CD4-positive, CD25-positive, alpha-beta regulatory T cell (primary cell): ENCODE measurements around the gene STAP2. TPM values are rescaled to one million over a fixed set of nuclear protein-coding genes. Genes with fewer than 3 reads are reported as not detected.
A peak's percentile ranks its signal among the peaks of the same experiment; 100 is the strongest.
"Not testable (repeated sequence)": the region's sequence is repeated elsewhere in the genome, so short reads cannot be mapped to it uniquely, and the experiment has no call there.

Source experiments
- ATAC-seq, 2 donors: fragments of 150-1000 bp; cut with Tn5 transposase; one replicate each; pipeline ENCODE4 v1.10.0; 2021; ENCODE audit warnings: low read depth in 2 of 2, moderate number of reproducible peaks in 2 of 2, moderate library complexity in 1 of 2
- DNase-seq, 3 donors: peaks; one replicate each; pipeline versions ENCODE4 v3.0.0 to v3.0.0-alpha.2; 2012 to 2022; ENCODE audit warnings: mixed read lengths in 1 of 3
- H3K27ac ChIP-seq: one replicate; pipeline ENCODE4 v1.7.0; 2013; ENCODE audit warnings: mild to moderate bottlenecking, low read length; ENCODE audit not compliant: insufficient read depth, poor library complexity, severe bottlenecking
- H3K27me3 ChIP-seq: one replicate; pipeline ENCODE4 v1.7.0; 2013; ENCODE audit warnings: low read length; ENCODE audit not compliant: control insufficient read depth, insufficient read depth
- H3K36me3 ChIP-seq: one replicate; pipeline ENCODE4 v1.7.0; 2013; ENCODE audit warnings: mild to moderate bottlenecking, low read length, moderate library complexity; ENCODE audit not compliant: control insufficient read depth, insufficient read depth
- H3K4me1 ChIP-seq: 2 replicates; pipeline ENCODE4 v1.7.0; 2013; ENCODE audit warnings: mild to moderate bottlenecking, low read length; ENCODE audit not compliant: insufficient read depth, control insufficient read depth, poor library complexity, severe bottlenecking
- H3K4me3 ChIP-seq: one replicate; pipeline ENCODE4 v1.7.0; 2013; ENCODE audit warnings: low read depth, mild to moderate bottlenecking, low read length, moderate library complexity
- H3K9me3 ChIP-seq, 2 experiments: 1 replicate in 1 of 2; 2 replicates in 1 of 2; pipeline ENCODE4 v1.7.0; 2013; ENCODE audit warnings: low read length in 2 of 2, mild to moderate bottlenecking in 1 of 2, moderate library complexity in 1 of 2; ENCODE audit not compliant: control insufficient read depth in 2 of 2
- H3K27ac Mint-ChIP-seq, 3 donors: one replicate each; pipeline ENCODE4 v1.8.0; 2020 to 2022; ENCODE audit warnings: mild to moderate bottlenecking in 3 of 3, mixed read lengths in 3 of 3, moderate library complexity in 2 of 3
- H3K27me3 Mint-ChIP-seq: one replicate; pipeline ENCODE4 v1.8.0; 2022; ENCODE audit warnings: mild to moderate bottlenecking, mixed read lengths
- H3K36me3 Mint-ChIP-seq: one replicate; pipeline ENCODE4 v1.8.0; 2020; ENCODE audit warnings: mixed read lengths
- H3K4me1 Mint-ChIP-seq, 4 donors: one replicate each; pipeline ENCODE4 v1.8.0; 2020 to 2022; ENCODE audit warnings: mixed read lengths in 4 of 4, mild to moderate bottlenecking in 1 of 4
- H3K4me3 Mint-ChIP-seq, 4 donors: one replicate each; pipeline ENCODE4 v1.8.0; 2020 to 2022; ENCODE audit warnings: mild to moderate bottlenecking in 4 of 4, mixed read lengths in 4 of 4, moderate library complexity in 3 of 4
- H3K9me3 Mint-ChIP-seq, 7 donors: one replicate each; pipeline ENCODE4 v1.8.0; 2020 to 2022; ENCODE audit warnings: mixed read lengths in 7 of 7, mild to moderate bottlenecking in 3 of 7, moderate library complexity in 2 of 7
- polyA plus RNA-seq, 4 donors: library from polyadenylated mRNA; unstranded; fragments of 300-500 nt; fragmentation: Illumina TruSeq; gene quantifications; one replicate each; pipeline ENCODE4 v1.2.3, GENCODE V29; 2021
- total RNA-seq: library from RNA; stranded (reverse); gene quantifications from one replicate; pipeline ENCODE4 v1.2.3, GENCODE V29; 2022

Gene STAP2
- total and polyA plus RNA-seq, 5 donors from 2014 or later, result 1.6 to 3.0 (median 2.2) TPM

GRCh38 chr19:4350111-4350510, 11.5 kb upstream of the STAP2 start:
- Mint-ChIP-seq H3K27ac (peak overlapping the region in 1 of 3 donors; percentile 71), H3K27me3 (no peaks in the 10 kb centered on the region), H3K36me3 (peaks cover 9% of the 10 kb centered on the region), H3K4me3 (no peak overlapping the region), H3K4me1 (peaks cover 0 to 12% (median 8%) of the 10 kb centered on the region in 4 donors), H3K9me3 (no peaks in the 10 kb centered on the region)
- H3K4me1 ChIP-seq, result peaks cover 5% of the 10 kb centered on the region
- DNase-seq, result no peak
- H3K4me3 ChIP-seq, result no peak overlapping the region
- H3K9me3 ChIP-seq, result no peaks in the 10 kb centered on the region
- H3K27ac ChIP-seq, result no peak overlapping the region
- H3K27me3 ChIP-seq, result no peaks in the 10 kb centered on the region
- peak in 1 of 2 donors; percentile 9 for ATAC-seq
- H3K36me3 ChIP-seq, result no peaks in the 10 kb centered on the region

- H3K27me3 Mint-ChIP-seq, H3K36me3 ChIP-seq, ATAC-seq, H3K27me3 ChIP-seq, H3K9me3 Mint-ChIP-seq, H3K9me3 ChIP-seq, DNase-seq, H3K4me1 ChIP-seq, H3K4me3 Mint-ChIP-seq, H3K27ac ChIP-seq, H3K4me3 ChIP-seq, H3K27ac Mint-ChIP-seq, H3K36me3 Mint-ChIP-seq: not testable (repeated sequence)
- peaks cover 0 to 14% (median 8%) of the 10 kb centered on the region in 4 donors for H3K4me1 Mint-ChIP-seq
Measured at GRCh38 chr19:4349225-4349624, 10.6 kb upstream of the STAP2 start.

GRCh38 chr19:4347521-4347920, 8.9 kb upstream of the STAP2 start:
- DNase-seq (no peak), ATAC-seq (no peak)
- H3K4me3 ChIP-seq, result no peak overlapping the region
- no peak overlapping the region for H3K27ac Mint-ChIP-seq
- H3K27me3 Mint-ChIP-seq, result peaks cover 5% of the 10 kb centered on the region
- no peaks in the 10 kb centered on the region for H3K36me3 ChIP-seq
- H3K9me3 Mint-ChIP-seq, result no peaks in the 10 kb centered on the region
- no peaks in the 10 kb centered on the region for H3K27me3 ChIP-seq
- peaks cover 12% of the 10 kb centered on the region for H3K4me1 ChIP-seq
- H3K4me1 Mint-ChIP-seq, result peaks cover 0 to 27% (median 11%) of the 10 kb centered on the region in 4 donors
- peak overlapping the region in 1 of 4 donors; percentile 5 for H3K4me3 Mint-ChIP-seq
- peaks cover 9% of the 10 kb centered on the region for H3K36me3 Mint-ChIP-seq
- no peak overlapping the region for H3K27ac ChIP-seq
- H3K9me3 ChIP-seq, result no peaks in the 10 kb centered on the region

- DNase-seq (no peak), ATAC-seq (no peak)
- no peak overlapping the region for H3K4me3 ChIP-seq
- H3K9me3 ChIP-seq, result no peaks in the 10 kb centered on the region
- peak overlapping the region in 1 of 3 donors; percentile 26 for H3K27ac Mint-ChIP-seq
- H3K4me1 ChIP-seq, result peaks cover 17% of the 10 kb centered on the region
- peaks cover 0 to 33% (median 12%) of the 10 kb centered on the region in 4 donors for H3K4me1 Mint-ChIP-seq
- no peaks in the 10 kb centered on the region for H3K36me3 ChIP-seq
- H3K27me3 Mint-ChIP-seq, result peaks cover 5% of the 10 kb centered on the region
- no peak overlapping the region for H3K27ac ChIP-seq
- H3K27me3 ChIP-seq, result no peaks in the 10 kb centered on the region
- H3K36me3 Mint-ChIP-seq, result peaks cover 9% of the 10 kb centered on the region
- H3K4me3 Mint-ChIP-seq, result peak overlapping the region; percentile 24 to 80 (median 75)
- peaks cover 0 to 2% (median 0%) of the 10 kb centered on the region in 7 donors for H3K9me3 Mint-ChIP-seq
Measured at GRCh38 chr19:4346020-4346383, 7.4 kb upstream of the STAP2 start.

- peak overlapping the region; percentile 69 to 84 (median 76) for H3K4me3 Mint-ChIP-seq
- H3K27ac ChIP-seq, result no peak overlapping the region
- no peak overlapping the region for H3K4me3 ChIP-seq
- H3K27me3 ChIP-seq, result no peaks in the 10 kb centered on the region
- H3K9me3 ChIP-seq, result no peaks in the 10 kb centered on the region
- peak overlapping the region in 2 of 3 donors; percentile 44 to 46 for H3K27ac Mint-ChIP-seq
- ATAC-seq (no peak), DNase-seq (no peak)
- H3K9me3 Mint-ChIP-seq, result peaks cover 0 to 2% (median 0%) of the 10 kb centered on the region in 7 donors
- no peaks in the 10 kb centered on the region for H3K36me3 ChIP-seq
- peaks cover 9% of the 10 kb centered on the region for H3K36me3 Mint-ChIP-seq
- peaks cover 0 to 37% (median 14%) of the 10 kb centered on the region in 4 donors for H3K4me1 Mint-ChIP-seq
- H3K27me3 Mint-ChIP-seq, result peaks cover 5% of the 10 kb centered on the region
- peaks cover 17% of the 10 kb centered on the region for H3K4me1 ChIP-seq
Measured at GRCh38 chr19:4345342-4346019, 6.9 kb upstream of the STAP2 start.

GRCh38 chr19:4343370-4344307, 5.0 kb upstream of the STAP2 start, which contains the start of gene MPND:
Gene MPND, plus strand, starts transcription at chr19:4343562. Its CDS starts 32 bp downstream, at chr19:4343594.
- peaks cover 0 to 2% (median 0%) of the 10 kb centered on the region in 7 donors for H3K9me3 Mint-ChIP-seq

GRCh38 chr19:4342615-4343369, 4.2 kb upstream of the STAP2 start:
- Mint-ChIP-seq H3K4me3 (peak overlapping the region; percentile 84 to 94 (median 94)), H3K9me3 (peaks cover 0 to 2% (median 0%) of the 10 kb centered on the region in 7 donors), H3K36me3 (peaks cover 9% of the 10 kb centered on the region), H3K27ac (peak overlapping the region; percentile 83 to 91 (median 87)), H3K27me3 (peaks cover 5% of the 10 kb centered on the region), H3K4me1 (peaks cover 9 to 54% (median 21%) of the 10 kb centered on the region in 4 donors)
- ATAC-seq (peak; percentile 85 to 87), DNase-seq (peak; percentile 89 to 100 (median 97))
- H3K27ac ChIP-seq, result peak overlapping the region; percentile 80
- no peaks in the 10 kb centered on the region for H3K9me3 ChIP-seq
- peaks cover 28% of the 10 kb centered on the region for H3K4me1 ChIP-seq
- peak overlapping the region; percentile 71 for H3K4me3 ChIP-seq
- no peaks in the 10 kb centered on the region for H3K27me3 ChIP-seq
- no peaks in the 10 kb centered on the region for H3K36me3 ChIP-seq

More at GRCh38 chr19:4343370-4344307, 5.0 kb upstream of the STAP2 start, which contains the start of gene MPND:
- DNase-seq, result peak; percentile 89 to 93 (median 93)
- Mint-ChIP-seq H3K27ac (peak within 1 kb of the TSS; percentile 83 to 91 (median 87)), H3K4me3 (peak within 1 kb of the TSS; percentile 84 to 94 (median 94)), H3K27me3 (peaks cover 5% of the 10 kb centered on the region), H3K36me3 (peaks cover 9% of the 10 kb centered on the region), H3K4me1 (peaks cover 1 to 46% (median 16%) of the 10 kb centered on the region in 4 donors)
- Histone ChIP-seq H3K4me1 (peaks cover 22% of the 10 kb centered on the region), H3K27ac (peak within 1 kb of the TSS; percentile 80), H3K9me3 (no peaks in the 10 kb centered on the region), H3K36me3 (no peaks in the 10 kb centered on the region), H3K27me3 (no peaks in the 10 kb centered on the region), H3K4me3 (peak within 1 kb of the TSS; percentile 71)
- ATAC-seq, result peak; percentile 68 to 69
